GM23338 (cell line): Measurements from ENCODE around the gene CCNL1. TPM values are rescaled to one million over a fixed set of nuclear protein-coding genes. Genes with fewer than 3 reads are reported as not detected.
A peak's percentile ranks its signal among the peaks of the same experiment; 100 is the strongest.

Experiments used
- ATAC-seq: fragments of 200-7000 bp; cut with Tn5 transposase; 3 replicates; pipeline ENCODE4 v1.9.1; 2020
- DNase-seq: peaks from one replicate; pipeline ENCODE4 v3.0.0-alpha.2; 2015; ENCODE audit warnings: low spot score
- H2AFZ ChIP-seq: fragments of 200-600 bp; sonication (generic); 2 replicates; pipeline ENCODE4 v1.8.0; 2016; ENCODE audit warnings: antibody characterized with exemption, mild to moderate bottlenecking, moderate library complexity
- H3F3A ChIP-seq: fragments of 200-600 bp; sonication (generic); replicated peaks from 2 replicates; pipeline ENCODE4 v1.8.0; 2017; ENCODE audit warnings: antibody characterized with exemption, mixed run types, low read depth
- H3K27ac ChIP-seq: fragments of 200-600 bp; sonication (generic); 2 replicates; pipeline ENCODE4 v1.6.1; 2016; ENCODE audit warnings: low read depth
- H3K27me3 ChIP-seq: fragments of 200-600 bp; sonication (generic); 2 replicates; pipeline ENCODE4 v1.8.0; 2016; ENCODE audit warnings: mild to moderate bottlenecking, mixed run types, moderate library complexity; ENCODE audit not compliant: insufficient read depth
- H3K36me3 ChIP-seq: fragments of 200-600 bp; sonication (generic); 2 replicates; pipeline ENCODE4 v1.8.0; 2016; ENCODE audit warnings: mild to moderate bottlenecking; ENCODE audit not compliant: insufficient read depth
- H3K4me1 ChIP-seq: fragments of 200-600 bp; sonication (generic); 2 replicates; pipeline ENCODE4 v1.8.0; 2016; ENCODE audit warnings: mild to moderate bottlenecking, moderate library complexity; ENCODE audit not compliant: insufficient read depth
- H3K4me2 ChIP-seq: fragments of 200-600 bp; sonication (generic); 2 replicates; pipeline ENCODE4 v1.7.1; 2017; ENCODE audit warnings: mixed run types
- H3K4me3 ChIP-seq: fragments of 200-600 bp; sonication (generic); 2 replicates; pipeline ENCODE4 v1.6.1; 2016; ENCODE audit warnings: mixed run types
- H3K79me2 ChIP-seq: fragments of 200-600 bp; sonication (generic); replicated peaks from 2 replicates; pipeline ENCODE4 v1.8.0; 2017; ENCODE audit warnings: mild to moderate bottlenecking; ENCODE audit not compliant: insufficient read depth
- H3K9me2 ChIP-seq: fragments of 200-600 bp; sonication (generic); 2 replicates; pipeline ENCODE4 v1.8.0; 2017; ENCODE audit not compliant: insufficient read depth
- H4K20me1 ChIP-seq: fragments of 200-600 bp; sonication (generic); replicated peaks from 2 replicates; pipeline ENCODE4 v1.8.0; 2017; ENCODE audit warnings: mild to moderate bottlenecking; ENCODE audit not compliant: insufficient read depth
- H3K27ac Mint-ChIP-seq: 2 replicates; pipeline ENCODE4 v1.8.0; 2020; ENCODE audit warnings: inconsistent platforms, mild to moderate bottlenecking, moderate library complexity, mixed read lengths
- H3K27me3 Mint-ChIP-seq: 3 replicates; pipeline ENCODE4 v1.8.0; 2022; ENCODE audit warnings: low read depth, mild to moderate bottlenecking, moderate library complexity, mixed read lengths, inconsistent platforms; ENCODE audit not compliant: insufficient read depth, poor library complexity
- H3K36me3 Mint-ChIP-seq: 3 replicates; pipeline ENCODE4 v1.8.0; 2021; ENCODE audit warnings: low read depth, mild to moderate bottlenecking, inconsistent platforms, moderate library complexity, mixed read lengths
- H3K4me1 Mint-ChIP-seq: 3 replicates; pipeline ENCODE4 v1.8.0; 2020; ENCODE audit warnings: mild to moderate bottlenecking, inconsistent platforms, mixed read lengths
- H3K4me3 Mint-ChIP-seq: 3 replicates; pipeline ENCODE4 v1.8.0; 2021; ENCODE audit warnings: moderate library complexity, mild to moderate bottlenecking, inconsistent platforms, mixed read lengths
- H3K9me3 Mint-ChIP-seq: 3 replicates; pipeline ENCODE4 v1.8.0; 2020; ENCODE audit warnings: moderate library complexity, mild to moderate bottlenecking, inconsistent platforms, mixed read lengths
- CREB1 ChIP-seq: fragments of 250-450 bp; sonication (Bioruptor Pico); IDR thresholded peaks from 2 replicates; pipeline ENCODE4 v1.5.0; 2020; ENCODE audit warnings: low read depth, mild to moderate bottlenecking, moderate library complexity
- CTCF ChIP-seq, 2 experiments: fragments of 200-600 bp in 1 of 2; sonication (generic) in 1 of 2; conservative IDR thresholded peaks; 2 replicates each; pipeline versions ENCODE4 v1.5.1 to v1.6.1; 2016 to 2017; ENCODE audit warnings: antibody characterized with exemption in 2 of 2, low read depth in 2 of 2, mild to moderate bottlenecking in 2 of 2, moderate library complexity in 1 of 2
- ETS1 ChIP-seq: IDR thresholded peaks from 2 replicates; pipeline ENCODE4 v1.6.1; 2016; ENCODE audit warnings: antibody characterized with exemption
- EZH2 ChIP-seq: fragments of 200-600 bp; sonication (generic); IDR thresholded peaks from one replicate; pipeline ENCODE4 v1.8.0; 2017; ENCODE audit warnings: antibody characterized with exemption, mild to moderate bottlenecking, low read depth; ENCODE audit not compliant: unreplicated experiment
- NANOG ChIP-seq: IDR thresholded peaks from 2 replicates; pipeline ENCODE4 v1.6.1; 2016; ENCODE audit warnings: antibody characterized with exemption, borderline replicate concordance
- REST ChIP-seq: IDR thresholded peaks from one replicate; pipeline ENCODE4 v1.6.1; 2018; ENCODE audit warnings: antibody characterized with exemption; ENCODE audit not compliant: unreplicated experiment
- STAT1 ChIP-seq: IDR thresholded peaks from one replicate; pipeline ENCODE4 v1.6.1; 2016; ENCODE audit warnings: antibody characterized with exemption; ENCODE audit not compliant: unreplicated experiment
- ZNF331 ChIP-seq: fragments of 250-450 bp; sonication (Bioruptor Pico); IDR thresholded peaks from 2 replicates; pipeline ENCODE4 v1.5.0; 2020; ENCODE audit warnings: low read depth, mild to moderate bottlenecking, moderate library complexity
- polyA plus RNA-seq: library from polyadenylated mRNA; unstranded; fragments of >200 nt; fragmentation: Nextera tagmentation; extraction: Ambion mirVana; gene quantifications from 2 replicates; pipeline ENCODE4 v1.2.1, GENCODE V29; 2016
- total RNA-seq: library from RNA; depleted of rRNA; stranded (reverse); fragments of >200 nt; shearing (Covaris generic); gene quantifications from 2 replicates; pipeline ENCODE4 v1.2.3, GENCODE V29; 2014
- TF ChIP-seq, protein P1 (sequence below): fragments of 250-450 bp; sonication (Bioruptor Pico); IDR thresholded peaks from 2 replicates; pipeline ENCODE4 v1.5.0; 2020; ENCODE audit warnings: mild to moderate bottlenecking, moderate library complexity

The CCNL1 gene
- total and polyA plus RNA-seq, 2 experiments from 2014 or later: 108 to 134 TPM

DNA sequence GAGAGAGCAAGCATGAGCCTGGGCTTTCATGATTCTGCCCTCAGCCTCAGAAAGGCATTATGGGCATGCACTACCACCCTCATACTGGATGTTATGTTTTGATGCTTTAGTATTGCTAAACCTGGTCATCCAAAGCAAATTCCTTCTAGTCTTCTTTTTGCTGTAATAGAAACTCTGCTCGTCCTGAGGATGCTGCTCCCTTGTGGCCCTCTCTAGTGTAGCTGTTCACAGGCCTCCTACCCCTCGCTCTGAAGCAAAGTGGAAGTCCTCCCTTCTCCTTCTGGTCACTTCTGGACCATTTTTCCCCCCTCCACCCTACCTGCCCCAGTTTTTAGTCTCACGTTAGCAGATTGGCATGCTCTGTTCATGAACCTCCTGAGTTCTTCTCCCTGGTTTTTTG lies 22.9 kb upstream of the CCNL1 start (continued):
- TF ChIP-seq REST: no peak
- peak; percentile 14 to 30; a peak in 2 of 4 replicates for TF ChIP-seq CTCF (conservative IDR thresholded peaks at IDR 0.05; ENCODE audit: low read depth in 2 of 2)

DNA sequence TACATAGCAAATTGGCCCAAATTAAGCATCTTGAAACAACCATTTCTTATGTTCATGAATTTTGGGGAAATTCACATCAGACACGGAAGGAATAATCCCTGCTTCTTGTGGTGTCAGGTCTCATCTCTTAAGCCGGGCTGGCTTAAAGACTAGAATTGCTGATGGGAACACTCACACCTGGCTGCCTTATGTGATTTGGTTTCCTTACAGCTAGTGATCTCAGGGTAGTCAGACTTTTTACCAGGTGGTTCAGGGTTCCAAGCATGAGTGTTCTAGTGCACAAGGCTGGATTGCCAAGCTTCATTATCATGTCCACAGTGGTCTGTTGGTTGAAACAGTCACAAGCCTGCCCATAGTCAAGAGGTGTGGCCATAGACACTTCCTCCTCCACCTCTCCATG lies 20.3 kb upstream of the CCNL1 start:
- H4K20me1 ChIP-seq: no peaks in the 10 kb centered on the region
- H3K9me2 ChIP-seq: no peaks in the 10 kb centered on the region
- H3K27me3 ChIP-seq: no peaks in the 10 kb centered on the region
- peaks cover 14% of the 10 kb centered on the region for H3K79me2 ChIP-seq
- DNase-seq (no peak), ATAC-seq (no peak)
- Mint-ChIP-seq H3K36me3 (peaks cover 75% of the 10 kb centered on the region), H3K27me3 (peaks cover 3% of the 10 kb centered on the region), H3K9me3 (peaks cover 68% of the 10 kb centered on the region), H3K4me3 (no peak overlapping the region), H3K27ac (no peak overlapping the region), H3K4me1 (peaks cover 6% of the 10 kb centered on the region; the same call in 2 of the 3 replicates)
- 0 out of 2 replicates have a peak, but pooled peaks cover 2% of the 10 kb centered on the region for H3K36me3 ChIP-seq
- no peak overlapping the region for H3K4me2 ChIP-seq
- H3K4me3 ChIP-seq: no peak overlapping the region
- H3K4me1 ChIP-seq: peaks cover 4% of the 10 kb centered on the region; the same call in 1 of the 2 replicates
- H3F3A ChIP-seq: no peaks in the 10 kb centered on the region
- no peak overlapping the region for H3K27ac ChIP-seq
- no peak overlapping the region for H2AFZ ChIP-seq
- no peak for TF ChIP-seq ETS1
- no peak for TF ChIP-seq NANOG
- no peak for TF ChIP-seq STAT1
- TF ChIP-seq CTCF (conservative IDR thresholded peaks at IDR 0.05; ENCODE audit: low read depth in 2 of 2): no peak
- TF ChIP-seq ZNF331 (CRISPR knock-in tag): no peak
- TF ChIP-seq, protein P1, sequence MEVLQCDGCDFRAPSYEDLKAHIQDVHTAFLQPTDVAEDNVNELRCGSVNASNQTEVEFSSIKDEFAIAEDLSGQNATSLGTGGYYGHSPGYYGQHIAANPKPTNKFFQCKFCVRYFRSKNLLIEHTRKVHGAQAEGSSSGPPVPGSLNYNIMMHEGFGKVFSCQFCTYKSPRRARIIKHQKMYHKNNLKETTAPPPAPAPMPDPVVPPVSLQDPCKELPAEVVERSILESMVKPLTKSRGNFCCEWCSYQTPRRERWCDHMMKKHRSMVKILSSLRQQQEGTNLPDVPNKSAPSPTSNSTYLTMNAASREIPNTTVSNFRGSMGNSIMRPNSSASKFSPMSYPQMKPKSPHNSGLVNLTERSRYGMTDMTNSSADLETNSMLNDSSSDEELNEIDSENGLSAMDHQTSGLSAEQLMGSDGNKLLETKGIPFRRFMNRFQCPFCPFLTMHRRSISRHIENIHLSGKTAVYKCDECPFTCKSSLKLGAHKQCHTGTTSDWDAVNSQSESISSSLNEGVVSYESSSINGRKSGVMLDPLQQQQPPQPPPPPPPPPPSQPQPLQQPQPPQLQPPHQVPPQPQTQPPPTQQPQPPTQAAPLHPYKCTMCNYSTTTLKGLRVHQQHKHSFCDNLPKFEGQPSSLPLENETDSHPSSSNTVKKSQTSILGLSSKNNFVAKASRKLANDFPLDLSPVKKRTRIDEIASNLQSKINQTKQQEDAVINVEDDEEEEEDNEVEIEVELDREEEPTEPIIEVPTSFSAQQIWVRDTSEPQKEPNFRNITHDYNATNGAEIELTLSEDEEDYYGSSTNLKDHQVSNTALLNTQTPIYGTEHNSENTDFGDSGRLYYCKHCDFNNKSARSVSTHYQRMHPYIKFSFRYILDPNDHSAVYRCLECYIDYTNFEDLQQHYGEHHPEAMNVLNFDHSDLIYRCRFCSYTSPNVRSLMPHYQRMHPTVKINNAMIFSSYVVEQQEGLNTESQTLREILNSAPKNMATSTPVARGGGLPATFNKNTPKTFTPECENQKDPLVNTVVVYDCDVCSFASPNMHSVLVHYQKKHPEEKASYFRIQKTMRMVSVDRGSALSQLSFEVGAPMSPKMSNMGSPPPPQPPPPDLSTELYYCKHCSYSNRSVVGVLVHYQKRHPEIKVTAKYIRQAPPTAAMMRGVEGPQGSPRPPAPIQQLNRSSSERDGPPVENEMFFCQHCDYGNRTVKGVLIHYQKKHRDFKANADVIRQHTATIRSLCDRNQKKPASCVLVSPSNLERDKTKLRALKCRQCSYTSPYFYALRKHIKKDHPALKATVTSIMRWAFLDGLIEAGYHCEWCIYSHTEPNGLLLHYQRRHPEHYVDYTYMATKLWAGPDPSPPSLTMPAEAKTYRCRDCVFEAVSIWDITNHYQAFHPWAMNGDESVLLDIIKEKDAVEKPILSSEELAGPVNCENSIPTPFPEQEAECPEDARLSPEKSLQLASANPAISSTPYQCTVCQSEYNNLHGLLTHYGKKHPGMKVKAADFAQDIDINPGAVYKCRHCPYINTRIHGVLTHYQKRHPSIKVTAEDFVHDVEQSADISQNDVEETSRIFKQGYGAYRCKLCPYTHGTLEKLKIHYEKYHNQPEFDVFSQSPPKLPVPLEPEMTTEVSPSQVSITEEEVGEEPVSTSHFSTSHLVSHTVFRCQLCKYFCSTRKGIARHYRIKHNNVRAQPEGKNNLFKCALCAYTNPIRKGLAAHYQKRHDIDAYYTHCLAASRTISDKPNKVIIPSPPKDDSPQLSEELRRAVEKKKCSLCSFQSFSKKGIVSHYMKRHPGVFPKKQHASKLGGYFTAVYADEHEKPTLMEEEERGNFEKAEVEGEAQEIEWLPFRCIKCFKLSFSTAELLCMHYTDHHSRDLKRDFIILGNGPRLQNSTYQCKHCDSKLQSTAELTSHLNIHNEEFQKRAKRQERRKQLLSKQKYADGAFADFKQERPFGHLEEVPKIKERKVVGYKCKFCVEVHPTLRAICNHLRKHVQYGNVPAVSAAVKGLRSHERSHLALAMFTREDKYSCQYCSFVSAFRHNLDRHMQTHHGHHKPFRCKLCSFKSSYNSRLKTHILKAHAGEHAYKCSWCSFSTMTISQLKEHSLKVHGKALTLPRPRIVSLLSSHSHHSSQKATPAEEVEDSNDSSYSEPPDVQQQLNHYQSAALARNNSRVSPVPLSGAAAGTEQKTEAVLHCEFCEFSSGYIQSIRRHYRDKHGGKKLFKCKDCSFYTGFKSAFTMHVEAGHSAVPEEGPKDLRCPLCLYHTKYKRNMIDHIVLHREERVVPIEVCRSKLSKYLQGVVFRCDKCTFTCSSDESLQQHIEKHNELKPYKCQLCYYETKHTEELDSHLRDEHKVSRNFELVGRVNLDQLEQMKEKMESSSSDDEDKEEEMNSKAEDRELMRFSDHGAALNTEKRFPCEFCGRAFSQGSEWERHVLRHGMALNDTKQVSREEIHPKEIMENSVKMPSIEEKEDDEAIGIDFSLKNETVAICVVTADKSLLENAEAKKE (CRISPR knock-in tag): no peak
- no peak for TF ChIP-seq CREB1 (CRISPR knock-in tag)
- TF ChIP-seq EZH2: no peak
